Measurements from ENCODE around the gene OTOP3.
A peak's percentile ranks its signal among the peaks of the same experiment; 100 is the strongest.

The OTOP3 gene

DNA sequence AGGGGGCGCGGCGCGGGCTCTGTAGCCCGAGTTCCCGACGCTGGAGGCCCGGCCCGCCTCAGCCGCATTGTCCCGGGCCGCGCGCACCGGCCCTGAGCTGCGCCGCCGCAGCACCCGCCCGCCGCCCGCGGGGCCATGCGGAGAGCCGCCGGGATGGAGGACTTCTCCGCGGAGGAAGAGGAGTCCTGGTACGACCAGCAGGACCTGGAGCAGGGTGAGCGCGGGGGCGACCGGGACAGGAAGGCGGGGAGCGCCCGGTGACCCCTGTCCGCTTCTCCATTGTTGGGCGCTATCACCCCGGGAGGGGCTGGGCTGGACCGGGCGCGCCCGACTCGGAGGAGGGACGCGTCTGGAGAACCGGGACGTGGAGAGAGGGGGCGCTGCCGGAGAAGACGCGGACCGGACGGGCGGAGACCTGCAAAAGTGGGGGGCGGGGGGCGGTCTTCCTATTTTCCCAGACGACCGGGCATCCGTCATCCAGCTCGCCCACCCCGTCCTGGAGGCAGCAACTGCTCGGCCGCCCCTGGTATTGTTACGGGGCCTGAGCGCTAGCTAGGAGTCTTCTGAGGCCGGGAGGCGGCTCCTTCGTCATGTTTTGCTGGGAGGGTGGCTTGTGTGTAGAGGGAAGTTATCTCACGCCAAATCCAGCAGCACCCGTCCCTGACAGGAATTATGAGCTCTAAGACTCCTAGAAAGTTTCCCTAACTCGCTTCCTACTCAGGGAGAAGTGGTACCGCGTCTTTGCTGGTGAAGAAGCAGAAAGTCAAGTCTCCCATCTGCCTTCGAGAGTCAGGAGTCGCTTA, 52.4 kb downstream of the OTOP3 start:
- peak; percentile 8 for DNase-seq

DNA sequence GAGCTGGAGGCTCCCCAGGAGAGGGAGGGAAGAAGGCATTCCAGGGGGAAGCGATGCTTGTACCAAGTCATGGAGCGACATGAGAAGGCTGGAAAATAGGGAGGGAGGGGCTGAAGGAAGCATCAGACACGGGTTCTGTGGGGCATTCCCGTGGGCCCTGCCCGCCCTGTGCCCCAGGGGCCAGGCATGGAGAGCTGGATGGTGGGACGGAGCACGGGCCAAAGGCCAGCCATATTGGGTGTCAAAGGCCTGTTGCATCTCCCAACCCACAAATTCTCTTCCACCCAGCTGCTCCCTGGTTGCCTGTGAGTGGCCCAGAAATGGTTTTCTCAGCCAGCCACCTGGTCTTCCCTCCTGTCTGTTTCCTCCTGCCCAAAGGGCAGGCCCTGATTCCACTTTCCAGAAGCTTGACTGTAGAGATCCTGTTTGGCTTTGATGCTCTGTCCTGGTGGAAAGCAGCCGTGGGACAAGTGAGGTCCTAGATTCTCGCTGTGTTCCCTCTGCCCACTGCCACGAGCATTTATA, 54.9 kb downstream of the OTOP3 start:
- DNase-seq, result no peak

DNA sequence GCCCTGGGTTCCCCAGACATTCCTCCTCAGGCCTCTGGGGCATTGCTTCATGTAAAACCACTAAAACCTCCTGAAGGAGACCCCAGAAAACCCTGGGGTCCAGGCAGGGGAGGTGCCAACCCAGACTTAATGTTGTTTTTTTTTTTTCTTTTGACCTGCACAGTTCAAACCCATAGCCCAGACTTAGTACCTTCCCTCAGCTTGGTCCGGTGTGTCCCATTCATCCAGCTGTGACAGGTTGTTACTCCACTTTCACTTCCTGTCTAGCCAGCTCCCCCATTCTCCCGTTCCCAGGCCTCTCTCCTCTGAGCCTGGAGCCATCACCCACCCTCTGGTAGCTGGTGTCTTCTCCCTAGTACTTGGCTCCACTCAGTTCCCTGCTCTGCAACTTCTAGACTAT, 56.5 kb downstream of the OTOP3 start:
- no peak for DNase-seq

DNA sequence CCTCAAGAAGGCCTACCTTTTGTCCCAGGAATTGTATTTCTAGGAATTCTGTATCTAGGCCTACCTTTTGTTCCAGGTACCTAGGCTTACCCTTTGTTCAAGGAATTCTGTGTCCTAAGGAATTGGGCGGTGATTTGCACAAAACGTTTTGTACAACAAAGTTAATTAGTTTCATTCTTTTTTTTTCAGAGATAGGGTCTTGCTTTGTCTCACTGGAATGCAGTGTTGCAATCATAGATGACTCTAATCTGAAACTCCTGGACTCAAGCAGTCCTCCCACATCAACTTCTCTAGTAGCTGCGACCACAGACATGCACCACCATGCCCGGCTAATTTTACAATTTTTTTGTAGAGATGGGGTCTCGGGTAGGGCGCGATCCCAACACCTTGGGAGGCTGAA, 58.7 kb downstream of the OTOP3 start:
- no peak for DNase-seq

DNA sequence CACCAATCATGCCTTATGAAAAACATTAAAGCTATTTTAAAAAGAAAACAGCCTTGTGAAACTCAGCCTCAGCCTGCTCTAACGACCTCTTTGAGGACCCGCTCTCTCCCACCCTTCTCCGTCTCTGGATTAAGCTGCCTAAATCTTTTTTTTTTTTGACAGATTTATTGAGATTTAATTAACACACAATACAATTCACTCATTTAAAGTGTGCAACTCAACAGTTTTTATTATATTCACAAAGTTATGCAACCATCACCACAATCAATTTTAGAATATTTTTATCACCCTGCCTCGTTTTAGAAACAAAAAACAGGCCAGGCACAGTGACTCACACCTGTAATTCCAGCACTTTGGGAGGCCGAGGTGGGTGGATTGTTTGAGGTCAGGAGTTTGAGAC, 60.1 kb downstream of the OTOP3 start:
- no peak for DNase-seq

DNA sequence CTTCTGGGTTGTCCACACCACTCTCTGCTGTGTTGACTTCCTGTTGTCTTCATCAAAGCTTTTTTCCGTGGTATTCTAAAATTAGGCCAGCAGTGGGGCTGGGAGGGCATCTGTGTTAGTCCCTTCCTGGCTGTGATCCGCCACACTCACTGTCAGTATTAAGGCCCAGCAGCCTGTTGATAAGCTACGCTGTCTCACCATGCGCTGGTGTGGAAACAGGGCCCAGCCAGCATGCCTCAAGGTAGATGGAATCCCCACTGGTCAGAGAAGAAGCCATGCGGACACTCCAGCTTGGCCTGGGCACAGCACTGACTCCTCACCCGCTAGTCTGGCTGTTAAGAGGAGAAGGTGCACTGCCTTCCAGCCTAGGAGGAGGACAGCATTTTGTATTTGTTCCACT, 63.1 kb downstream of the OTOP3 start:
- DNase-seq, result no peak

DNA sequence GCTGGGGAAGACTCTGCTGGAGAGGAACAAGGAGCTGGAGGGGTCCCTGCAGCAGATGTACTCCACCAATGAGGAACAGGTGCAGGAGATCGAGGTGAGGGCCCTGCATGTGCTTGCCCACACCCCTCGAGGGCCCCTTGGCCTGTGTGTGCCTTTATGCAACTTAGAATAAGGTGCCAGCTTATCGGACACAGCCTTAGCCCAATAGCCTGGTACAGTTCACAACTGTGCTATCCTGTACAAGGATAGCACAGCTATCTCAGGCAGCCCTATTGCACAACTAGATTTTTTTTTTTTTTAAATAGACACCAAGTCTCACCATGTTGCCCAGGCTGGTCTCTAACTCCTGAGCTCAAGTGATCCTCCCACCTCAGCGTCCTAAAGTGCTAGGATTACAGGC, 63.8 kb downstream of the OTOP3 start:
- no peak for DNase-seq

Measured in activated CD4-positive, alpha-beta T cell treated with anti-CD3 and anti-CD28 coated beads, Interleukin-2, amount 50 U/mL, for 1 hour (primary cell).